GM12864 (cell line): ENCODE measurements around the gene RIMBP2.

Experiments used
- DNase-seq: peaks from one replicate; pipeline ENCODE4 v3.0.0-alpha.2; 2011; ENCODE audit warnings: low read depth
- H3K4me3 ChIP-seq: 2 replicates; pipeline ENCODE4 v1.5.1; 2011; ENCODE audit warnings: mild to moderate bottlenecking, low read depth, low read length, control low read depth
- CTCF ChIP-seq: IDR thresholded peaks from 2 replicates; pipeline ENCODE4 v1.5.1; 2011; ENCODE audit warnings: low read depth, mild to moderate bottlenecking, moderate library complexity, low read length, control low read depth, inconsistent platforms; ENCODE audit errors: missing control alignments

Gene RIMBP2

GRCh38 chr12:130357241-130357640 lies 358.9 kb downstream of the RIMBP2 start:
- H3K4me3 ChIP-seq: no peak overlapping the region
- no peak for TF ChIP-seq CTCF
- DNase-seq: no peak

GRCh38 chr12:130356222-130356621 lies 359.9 kb downstream of the RIMBP2 start:
- TF ChIP-seq CTCF: no peak
- DNase-seq: no peak
- H3K4me3 ChIP-seq: no peak overlapping the region

GRCh38 chr12:130354407-130354806 lies 361.7 kb downstream of the RIMBP2 start:
- no peak for DNase-seq
- TF ChIP-seq CTCF: no peak
- no peak overlapping the region for H3K4me3 ChIP-seq

GRCh38 chr12:130353081-130353480 lies 363.0 kb downstream of the RIMBP2 start:
- TF ChIP-seq CTCF: no peak
- DNase-seq: no peak
- no peak overlapping the region for H3K4me3 ChIP-seq

GRCh38 chr12:130351326-130351725 lies 364.8 kb downstream of the RIMBP2 start:
- no peak overlapping the region for H3K4me3 ChIP-seq
- no peak for DNase-seq
- TF ChIP-seq CTCF: no peak

GRCh38 chr12:130350715-130351114 lies 365.4 kb downstream of the RIMBP2 start:
- no peak for DNase-seq
- no peak overlapping the region for H3K4me3 ChIP-seq
- TF ChIP-seq CTCF: no peak

GRCh38 chr12:130347588-130347987 lies 368.5 kb downstream of the RIMBP2 start:
- DNase-seq: no peak
- H3K4me3 ChIP-seq: no peak overlapping the region
- no peak for TF ChIP-seq CTCF
